T-helper 1 cell treated with Interleukin-12 subunit alpha and Interleukin-12 subunit beta and Interleukin-4 antibody, amounts not matched to agents 30 ng/mL and 1 ng/mL, for 36 hours (primary cell): ENCODE results near the gene SCLY. TPM values are rescaled to one million over a fixed set of nuclear protein-coding genes. Genes with fewer than 3 reads are reported as not detected.

Experiments
- intact Hi-C: fragments of 100-400 bp; cut with micrococcal nuclease; formaldehyde crosslinking; loops from one replicate; pipeline ENCODE4 v1.15.1; 2024
- total RNA-seq: library from RNA; stranded (reverse); gene quantifications from 2 replicates; pipeline ENCODE4 v1.2.3, GENCODE V29; 2022

The SCLY gene
- total RNA-seq, 1 donor from 2014 or later: 55.5 TPM

- intact Hi-C loops: no loop called here
These were observed 8.4 kb downstream of the SCLY start for GRCh38 chr2:238069021-238069709.

- intact Hi-C loops: no loop called here
These were observed 9.1 kb downstream of the SCLY start for GRCh38 chr2:238069877-238070276.

- intact Hi-C loops: no loop called here
These were observed 14.6 kb downstream of the SCLY start for GRCh38 chr2:238075397-238075796.

- intact Hi-C loops: no loop called here
These were observed 16.5 kb downstream of the SCLY start for GRCh38 chr2:238077292-238077691.

- intact Hi-C loops: no loop called here
These were observed 19.1 kb downstream of the SCLY start for GRCh38 chr2:238079874-238080327.

- intact Hi-C loops: no loop called here
These were observed 19.7 kb downstream of the SCLY start for GRCh38 chr2:238080518-238080917.

GRCh38 chr2:238081150-238081549 lies 20.3 kb downstream of the SCLY start:
- intact Hi-C loops: no loop called here

- intact Hi-C loops: no loop called here
These were observed 20.8 kb downstream of the SCLY start for GRCh38 chr2:238081561-238081960.

- intact Hi-C loops: no loop called here
These were observed 21.4 kb downstream of the SCLY start for GRCh38 chr2:238082151-238082550.

- intact Hi-C loops: no loop called here
These were observed 22.0 kb downstream of the SCLY start for GRCh38 chr2:238082827-238083226.

- intact Hi-C loops: no loop called here
These were observed 23.1 kb downstream of the SCLY start for GRCh38 chr2:238083919-238084318.

- intact Hi-C loops: no loop called here
These were observed 24.0 kb downstream of the SCLY start for GRCh38 chr2:238084761-238085160.

- intact Hi-C loops: no loop called here
These were observed 25.1 kb downstream of the SCLY start for GRCh38 chr2:238085899-238086298.

GRCh38 chr2:238087211-238087610 lies 26.4 kb downstream of the SCLY start:
- intact Hi-C loops: no loop called here

- intact Hi-C loops: no loop called here
These were observed 30.1 kb downstream of the SCLY start for GRCh38 chr2:238090887-238091286.

GRCh38 chr2:238091436-238092060 lies 30.7 kb downstream of the SCLY start:
- intact Hi-C loops: no loop called here

- intact Hi-C loops: no loop called here
These were observed 31.8 kb downstream of the SCLY start for GRCh38 chr2:238092486-238093035.

- intact Hi-C loops: no loop called here
These were observed 32.7 kb downstream of the SCLY start for GRCh38 chr2:238093181-238094140.

- intact Hi-C loops: no loop called here
These were observed 33.7 kb downstream of the SCLY start for GRCh38 chr2:238094438-238095022.

- intact Hi-C loops: no loop called here
These were observed 34.3 kb downstream of the SCLY start for GRCh38 chr2:238095143-238095542.

- intact Hi-C loops: no loop called here
These were observed 35.7 kb downstream of the SCLY start for GRCh38 chr2:238096311-238097011.
